Frontal cortex (tissue), 4 donors: ENCODE measurements around the gene EIF5A. TPM values are rescaled to one million over a fixed set of nuclear protein-coding genes. Genes with fewer than 3 reads are reported as not detected.

Experiments
- DNase-seq, 2 donors: peaks; one replicate each; pipeline ENCODE4 v3.0.0; 2012; ENCODE audit warnings: low spot score in 2 of 2
- FAIRE-seq: peaks from 2 replicates; lab custom pipeline; 2012; peaks lifted over from hg19 to GRCh38; lab: Jason Lieb, UNC
- total RNA-seq: library from RNA; depleted of rRNA; stranded (reverse); fragments of >200 nt; gene quantifications from one replicate; pipeline ENCODE4 v1.2.3, GENCODE V29; 2014
- donor health status: control.
- donor health status: control.
- donor health status: control.

The EIF5A gene
- total RNA-seq, 1 donor from 2014 or later = 208 TPM

GRCh38 chr17:7309628-7310027 is 2.2 kb downstream of the EIF5A start:
- FAIRE-seq (no peak), DNase-seq (no peak)

GRCh38 chr17:7311110-7311705 is 3.8 kb downstream of the EIF5A start:
- FAIRE-seq = no peak
- no peak for DNase-seq

- peak in 1 of 2 donors; percentile 14 for DNase-seq
- no peak for FAIRE-seq
These were observed 5.1 kb downstream of the EIF5A start for GRCh38 chr17:7312432-7313087.

GRCh38 chr17:7313088-7313889 is 5.9 kb downstream of the EIF5A start:
- FAIRE-seq = no peak
- peak in 1 of 2 donors; percentile 15 for DNase-seq

DNA sequence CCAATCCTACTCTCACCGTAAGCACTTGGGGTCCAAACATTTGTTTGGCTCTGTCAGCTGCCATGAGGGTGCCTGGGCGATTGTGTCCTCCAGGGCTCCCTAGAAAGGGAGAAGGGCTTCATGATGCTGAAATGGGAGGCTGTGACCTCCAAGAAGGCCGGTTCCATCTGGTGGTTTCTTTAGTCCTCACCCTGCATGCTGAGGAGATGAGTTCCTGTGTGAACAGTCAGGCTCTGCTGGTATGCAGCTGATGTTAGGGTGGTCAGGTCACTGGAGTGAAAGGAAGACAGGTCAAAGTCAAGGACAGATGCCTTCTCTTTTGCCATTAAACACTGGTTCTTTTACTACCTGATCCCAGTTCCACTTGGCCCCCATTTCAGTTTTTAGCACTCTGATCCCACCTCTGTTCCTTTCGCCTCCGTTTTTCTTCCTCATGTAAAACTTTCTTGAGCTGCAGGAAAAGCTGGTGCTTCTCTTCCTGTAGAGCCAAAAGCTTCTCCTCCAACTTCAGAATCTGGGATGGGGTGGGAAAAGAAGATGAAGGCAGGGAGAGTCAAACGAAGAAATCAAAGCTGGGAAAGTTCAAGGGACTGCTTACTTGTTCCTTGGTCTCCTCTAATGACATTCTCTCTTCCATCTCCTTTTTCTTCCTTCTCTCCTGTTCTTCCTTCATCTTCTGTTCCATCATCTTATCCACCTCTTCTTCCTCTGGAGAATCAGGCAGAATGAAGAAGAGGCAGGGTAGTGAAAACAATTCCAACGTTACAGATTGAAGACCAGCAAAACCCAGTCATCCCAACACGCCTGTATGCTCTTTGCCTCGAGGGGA is 6.7 kb downstream of the EIF5A start:
- peak in 1 of 2 donors; percentile 17 for DNase-seq
- no peak for FAIRE-seq

DNA sequence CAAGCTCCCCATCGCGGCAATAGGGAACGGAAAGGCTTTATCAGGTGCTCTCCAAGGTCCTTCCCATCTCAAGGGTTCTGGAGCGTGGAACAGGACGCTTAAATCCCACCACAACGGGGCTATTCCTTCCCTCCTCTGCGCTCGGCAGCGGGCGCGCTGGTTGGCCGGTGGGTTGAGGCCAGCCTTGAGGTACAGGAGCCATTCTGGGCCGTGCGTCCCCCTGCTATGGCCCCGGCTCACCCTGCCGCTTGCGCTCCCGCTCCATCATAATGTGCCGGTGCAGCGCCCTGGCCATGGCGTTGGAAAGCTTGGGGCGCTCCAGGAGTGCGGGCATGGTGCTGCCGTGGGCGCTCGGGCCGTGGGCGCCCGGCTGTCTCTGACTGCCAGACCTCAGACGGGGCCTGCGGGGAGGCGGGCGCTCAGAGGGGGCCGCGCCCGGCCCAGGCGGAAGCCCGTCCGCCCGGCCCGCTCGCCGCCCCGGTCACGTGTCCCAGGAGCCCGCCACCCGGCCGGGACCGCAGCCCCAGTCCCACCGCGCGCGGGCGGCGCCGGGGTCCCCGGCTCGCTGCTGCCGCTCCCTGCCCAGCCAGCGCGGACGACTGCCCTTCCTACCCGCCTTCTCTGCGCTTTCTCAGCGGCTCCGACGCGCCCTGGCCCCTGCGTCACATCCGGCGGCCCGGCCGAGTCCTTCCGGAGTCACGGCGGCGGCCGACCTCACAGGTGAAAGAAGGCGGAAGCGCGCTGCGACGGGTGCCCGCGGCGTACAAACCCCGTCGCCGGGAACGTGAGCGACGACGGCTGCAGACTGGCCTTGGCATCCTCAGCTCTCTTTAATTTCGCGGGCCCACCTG is 7.5 kb downstream of the EIF5A start, which contains the start of gene GPS2:
TSS of gene GPS2 (minus strand) at position 642 of the 851 bp plus-strand sequence. CDS start at position 334, 308 bp downstream.
- DNase-seq = peak; percentile 99
- no peak for FAIRE-seq

- no peak for FAIRE-seq
- DNase-seq = peak in 1 of 2 donors; percentile 46
These were observed 8.3 kb downstream of the EIF5A start for GRCh38 chr17:7315570-7316235.

DNA sequence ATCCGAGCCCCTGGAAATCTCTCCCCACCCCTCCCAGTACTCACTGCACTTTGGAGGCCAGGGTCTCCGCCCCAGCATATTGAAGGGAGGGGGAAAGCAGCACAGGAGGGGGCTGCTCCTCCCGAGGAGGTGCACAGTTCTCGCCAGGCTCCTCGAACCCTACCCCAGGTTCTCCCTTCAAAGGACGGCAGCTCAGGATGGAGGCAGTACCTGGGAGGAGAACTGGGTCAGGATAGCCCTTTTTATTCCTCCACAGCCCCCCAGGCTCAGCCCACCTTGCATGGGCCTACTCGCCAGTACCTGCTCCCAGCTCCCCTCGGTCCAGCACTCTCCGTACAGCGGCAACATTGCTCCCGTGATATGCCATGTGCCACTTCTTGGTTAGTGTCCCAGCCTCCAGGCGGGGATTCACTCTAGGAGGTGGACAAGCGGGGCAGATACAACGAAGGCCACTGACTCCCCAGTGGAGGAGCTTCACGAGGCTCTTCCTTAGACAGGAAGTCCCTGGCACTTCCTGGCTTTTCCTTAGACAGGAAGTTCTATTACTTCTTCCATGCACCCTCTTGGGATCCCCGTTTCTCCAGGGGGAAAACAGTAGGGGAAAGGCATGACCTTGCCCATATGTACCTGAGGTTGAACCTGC is 9.9 kb downstream of the EIF5A start:
- FAIRE-seq (no peak), DNase-seq (peak in 1 of 2 donors; percentile 19)

- FAIRE-seq = no peak
- no peak for DNase-seq
These were observed 10.9 kb downstream of the EIF5A start for GRCh38 chr17:7318121-7318860.

DNA sequence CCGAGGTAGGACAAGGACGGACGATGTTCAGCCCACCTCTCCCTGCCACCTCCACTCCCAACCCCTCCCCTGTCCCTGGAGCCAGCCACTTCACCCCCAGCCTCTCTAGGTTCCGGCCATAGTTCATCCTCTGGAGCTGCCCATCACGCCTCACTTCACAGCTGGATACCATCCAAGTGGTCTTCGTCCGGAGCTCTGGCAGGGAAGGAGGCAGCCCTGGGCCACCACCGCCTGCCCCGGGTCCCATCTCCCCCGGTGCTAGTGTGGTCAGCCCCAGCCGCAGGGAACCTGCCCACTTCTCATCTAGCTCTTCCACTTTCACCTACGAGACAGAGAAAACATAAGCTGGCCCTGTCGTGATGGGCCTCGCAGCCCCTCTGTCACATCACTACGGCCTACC is 14.0 kb downstream of the EIF5A start:
- no peak for FAIRE-seq

DNA sequence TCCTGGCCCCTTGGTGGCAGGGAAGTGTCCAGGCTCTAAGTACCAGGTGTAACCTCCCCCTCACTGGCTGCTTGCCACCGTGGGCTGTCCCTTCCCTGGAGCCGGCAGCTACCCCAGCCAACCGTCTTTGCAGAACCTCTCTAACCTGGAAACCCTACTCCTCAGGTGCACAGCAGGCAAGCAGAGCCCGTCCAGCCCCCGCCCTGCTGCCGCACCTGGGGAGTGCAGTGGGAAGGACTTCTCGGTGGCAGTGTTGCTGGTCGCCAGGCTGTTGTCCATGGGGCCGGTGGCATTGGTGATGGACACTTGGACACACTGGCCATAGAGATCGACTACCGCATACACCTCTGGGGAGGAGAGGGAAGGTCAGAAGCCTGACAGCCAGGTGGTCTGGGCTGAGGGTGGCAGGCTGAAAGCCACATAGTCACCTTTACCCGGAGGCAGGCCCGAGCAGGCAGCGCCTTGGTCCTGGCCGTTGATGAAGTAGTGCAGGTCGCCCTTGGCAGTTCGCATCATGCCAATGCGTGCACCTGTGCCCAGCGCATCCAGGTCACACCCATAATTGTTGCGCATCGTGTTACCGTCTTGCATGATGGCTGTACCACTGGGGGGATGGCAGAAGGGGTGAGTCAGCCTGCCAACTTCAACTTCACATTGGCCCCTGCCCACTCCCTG is 15.2 kb downstream of the EIF5A start:
- DNase-seq (no peak), FAIRE-seq (no peak)

More for the DNA sequence above, 14.0 kb downstream of the EIF5A start:
- no peak for DNase-seq

- FAIRE-seq (no peak), DNase-seq (peak; percentile 51 to 69)
These were observed 16.5 kb downstream of the EIF5A start for GRCh38 chr17:7323731-7324437.

DNA sequence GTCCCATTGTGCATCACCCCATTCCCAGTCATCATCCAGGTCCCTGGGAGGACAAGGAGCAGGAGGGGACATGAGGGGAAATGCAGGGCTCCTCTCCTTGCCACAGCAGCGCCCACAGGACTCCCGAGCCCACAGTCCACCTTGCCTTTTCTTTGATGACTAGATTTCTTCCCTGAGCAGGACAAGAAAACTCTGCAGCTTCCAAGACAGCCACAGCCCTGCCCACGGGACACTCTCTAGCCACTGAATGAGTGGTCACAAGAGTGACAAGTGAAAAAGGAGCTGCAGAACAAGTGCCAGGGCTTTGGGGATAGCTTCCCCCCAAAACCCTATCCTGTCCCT is 17.0 kb downstream of the EIF5A start:
- DNase-seq = no peak
- FAIRE-seq = no peak

DNA sequence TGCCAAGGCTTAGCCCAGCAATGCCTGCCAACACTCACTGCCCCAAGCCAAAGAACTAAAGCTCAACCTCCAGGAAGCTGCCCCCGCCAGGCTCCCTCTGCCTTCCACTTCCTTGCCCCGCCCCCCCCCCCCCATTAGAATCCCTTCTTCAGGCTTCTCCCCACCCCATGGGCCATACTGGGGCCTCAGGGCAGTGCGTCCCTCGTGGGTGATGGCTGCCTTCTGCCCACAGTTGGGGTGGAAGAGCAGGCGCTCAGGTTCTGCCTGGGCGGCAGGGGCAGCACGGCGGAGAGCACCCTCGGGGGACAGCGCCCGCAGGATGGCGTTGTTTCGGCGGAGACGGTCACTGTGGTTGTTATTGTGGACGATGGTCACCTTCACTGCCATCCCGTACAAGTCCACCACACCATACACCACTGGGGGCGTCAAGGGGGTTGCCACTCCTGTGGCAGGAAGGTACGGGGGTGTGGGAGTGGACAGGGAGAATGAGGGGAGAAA is 17.7 kb downstream of the EIF5A start:
- FAIRE-seq (no peak), DNase-seq (no peak)

DNA sequence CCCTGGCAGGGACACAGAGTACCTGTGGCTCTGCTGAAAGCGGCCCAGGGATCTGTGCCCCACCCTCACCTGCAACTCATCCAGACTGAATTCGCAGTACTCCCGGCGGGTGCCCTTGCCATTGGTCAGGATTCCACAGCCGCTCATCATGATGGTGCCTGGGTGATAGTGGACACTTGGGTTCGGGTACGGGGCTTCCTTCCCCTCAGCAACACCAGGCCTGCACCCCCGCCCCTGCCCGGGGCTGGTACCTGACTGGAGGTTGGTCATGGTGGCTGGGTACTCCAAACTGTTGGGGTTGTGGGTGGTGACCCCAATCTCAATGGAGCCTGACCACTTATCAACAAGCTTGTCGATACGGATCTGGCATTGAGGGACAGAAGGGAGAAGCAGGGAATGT is 18.8 kb downstream of the EIF5A start:
- peak in 1 of 2 donors; percentile 19 for DNase-seq
- no peak for FAIRE-seq

DNA sequence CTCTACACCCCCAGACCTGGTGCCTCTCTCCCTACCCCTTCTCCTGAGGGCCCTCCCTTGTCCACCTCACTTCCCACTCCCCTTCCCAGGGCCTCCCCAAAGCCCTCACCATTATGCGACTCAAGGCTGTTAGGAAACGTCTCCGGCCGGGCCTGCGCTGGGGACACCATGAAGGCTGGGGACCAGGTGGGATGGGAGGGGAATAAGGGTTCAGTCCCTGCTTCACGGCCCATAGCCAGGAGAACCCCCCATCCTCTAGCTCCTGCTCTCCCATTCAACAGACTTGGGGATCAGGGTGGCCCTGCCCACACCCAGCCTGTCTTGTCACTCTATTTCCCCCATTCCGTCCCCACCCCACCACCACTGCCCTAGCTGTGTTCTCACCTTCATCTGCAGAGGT is 19.6 kb downstream of the EIF5A start:
- peak in 1 of 2 donors; percentile 22 for DNase-seq
- no peak for FAIRE-seq
